Calu3 (cell line): ENCODE results near the gene RTKN2. TPM values are rescaled to one million over a fixed set of nuclear protein-coding genes. Genes with fewer than 3 reads are reported as not detected.

Experiments used
- BruUV-seq: library from RNA; stranded (reverse); fragments of 400-500 nt; replicated peaks from 2 replicates; lab custom pipeline; 2021; lab: Mats Ljungman, UMichigan
- CTCF ChIA-PET: fragments of 300-600 bp; sonication (Branson Sonifier 250); formaldehyde crosslinking; loops from one replicate; lab custom pipeline; 2022; ENCODE audit warnings: antibody characterized with exemption; lab: Charles Lee
- DNase-seq: peaks from one replicate; pipeline ENCODE4 v3.0.0; 2022
- H3K27ac Mint-ChIP-seq: one replicate; pipeline ENCODE4 v1.8.0; 2022; ENCODE audit warnings: mixed read lengths; ENCODE audit not compliant: unreplicated experiment
- H3K27me3 Mint-ChIP-seq: one replicate; pipeline ENCODE4 v1.8.0; 2022; ENCODE audit warnings: mixed read lengths; ENCODE audit not compliant: unreplicated experiment
- H3K36me3 Mint-ChIP-seq: one replicate; pipeline ENCODE4 v1.8.0; 2022; ENCODE audit warnings: mild to moderate bottlenecking, moderate library complexity, mixed read lengths; ENCODE audit not compliant: insufficient read depth, unreplicated experiment
- H3K4me1 Mint-ChIP-seq: one replicate; pipeline ENCODE4 v1.8.0; 2022; ENCODE audit warnings: mild to moderate bottlenecking, low read depth, mixed read lengths; ENCODE audit not compliant: unreplicated experiment
- H3K4me3 Mint-ChIP-seq: one replicate; pipeline ENCODE4 v1.8.0; 2022; ENCODE audit warnings: mild to moderate bottlenecking, low read depth, moderate library complexity, mixed read lengths; ENCODE audit not compliant: unreplicated experiment
- H3K9me3 Mint-ChIP-seq: one replicate; pipeline ENCODE4 v1.8.0; 2022; ENCODE audit warnings: low read depth, mixed read lengths; ENCODE audit not compliant: unreplicated experiment
- CTCF ChIP-seq: fragments of 200-600 bp; IDR thresholded peaks from one replicate; pipeline ENCODE4 v1.8.0; 2022; ENCODE audit warnings: antibody characterized with exemption; ENCODE audit not compliant: unreplicated experiment
- intact Hi-C: fragments of 100-400 bp; cut with micrococcal nuclease; formaldehyde crosslinking; loops from one replicate; pipeline ENCODE4 v1.10.0; 2022; ENCODE audit not compliant: unreplicated experiment
- total RNA-seq: library from RNA; stranded (reverse); gene quantifications from 2 replicates; pipeline ENCODE4 v1.2.3, GENCODE V29; 2022

The RTKN2 gene
- total RNA-seq, 1 experiment from 2014 or later: 26.7 TPM

GRCh38 chr10:62278441-62278910 is 9.8 kb upstream of the RTKN2 start:
- Mint-ChIP-seq H3K27ac (no peak overlapping the region), H3K4me3 (no peak overlapping the region), H3K36me3 (no peaks in the 10 kb centered on the region), H3K27me3 (no peaks in the 10 kb centered on the region), H3K4me1 (peaks cover 13% of the 10 kb centered on the region), H3K9me3 (no peaks in the 10 kb centered on the region)
- no peak for DNase-seq
- no TSS peak for BruUV-seq
- intact Hi-C loops: no loop called here
- CTCF ChIA-PET: no interaction called here
- TF ChIP-seq CTCF: no peak

- H3K36me3 Mint-ChIP-seq: no peaks in the 10 kb centered on the region
- CTCF ChIA-PET: no interaction called here
- no peak overlapping the region for H3K4me3 Mint-ChIP-seq
- no peak for DNase-seq
- H3K27ac Mint-ChIP-seq: no peak overlapping the region
- H3K9me3 Mint-ChIP-seq: no peaks in the 10 kb centered on the region
- H3K27me3 Mint-ChIP-seq: no peaks in the 10 kb centered on the region
- BruUV-seq: no TSS peak
- TF ChIP-seq CTCF: no peak
- peaks cover 13% of the 10 kb centered on the region for H3K4me1 Mint-ChIP-seq
- intact Hi-C loops: no loop called here
Observed at GRCh38 chr10:62277971-62278370, 9.3 kb upstream of the RTKN2 start.

GRCh38 chr10:62270020-62270419 is 1.4 kb upstream of the RTKN2 start:
- Mint-ChIP-seq H3K9me3 (no peaks in the 10 kb centered on the region), H3K27ac (peak overlapping the region; percentile 93), H3K4me1 (peaks cover 37% of the 10 kb centered on the region), H3K4me3 (peak overlapping the region; percentile 77), H3K36me3 (peaks cover 39% of the 10 kb centered on the region), H3K27me3 (no peaks in the 10 kb centered on the region)
- TF ChIP-seq CTCF: no peak
- CTCF ChIA-PET: no interaction called here
- intact Hi-C loops: no loop called here
- no TSS peak for BruUV-seq
- DNase-seq: no peak

- CTCF ChIA-PET: interaction anchor here (0.9 to 1.1 kb wide), 3 partner anchors 114 to 191 kb away, joined by 3 to 6 read pairs (median 3); no protein-coding TSS in a partner anchor
- TF ChIP-seq CTCF: no peak
- peak overlapping the region; percentile 77 for H3K4me3 Mint-ChIP-seq
- no peaks in the 10 kb centered on the region for H3K9me3 Mint-ChIP-seq
- BruUV-seq: no TSS peak
- no peaks in the 10 kb centered on the region for H3K27me3 Mint-ChIP-seq
- H3K36me3 Mint-ChIP-seq: peaks cover 39% of the 10 kb centered on the region
- peak overlapping the region; percentile 34 for H3K27ac Mint-ChIP-seq
- peaks cover 44% of the 10 kb centered on the region for H3K4me1 Mint-ChIP-seq
- intact Hi-C loops: loop anchor here (5.0 to 10.0 kb wide), 3 partner anchors 114 to 887 kb away; no protein-coding TSS in a partner anchor
- DNase-seq: peak; percentile 44
Observed at GRCh38 chr10:62268027-62268398, 631 bp downstream of the RTKN2 start.
